Stimulated activated CD8-positive, alpha-beta memory T cell treated with anti-CD3 and anti-CD28 coated beads, Interleukin-15, amount 100 ng/mL, for 1 hour (primary cell): ENCODE data around the gene SLC9A5.

Experiments
- DNase-seq: peaks from one replicate; pipeline ENCODE4 v3.0.0-alpha.2; 2020; ENCODE audit warnings: low read depth

Gene SLC9A5

DNA sequence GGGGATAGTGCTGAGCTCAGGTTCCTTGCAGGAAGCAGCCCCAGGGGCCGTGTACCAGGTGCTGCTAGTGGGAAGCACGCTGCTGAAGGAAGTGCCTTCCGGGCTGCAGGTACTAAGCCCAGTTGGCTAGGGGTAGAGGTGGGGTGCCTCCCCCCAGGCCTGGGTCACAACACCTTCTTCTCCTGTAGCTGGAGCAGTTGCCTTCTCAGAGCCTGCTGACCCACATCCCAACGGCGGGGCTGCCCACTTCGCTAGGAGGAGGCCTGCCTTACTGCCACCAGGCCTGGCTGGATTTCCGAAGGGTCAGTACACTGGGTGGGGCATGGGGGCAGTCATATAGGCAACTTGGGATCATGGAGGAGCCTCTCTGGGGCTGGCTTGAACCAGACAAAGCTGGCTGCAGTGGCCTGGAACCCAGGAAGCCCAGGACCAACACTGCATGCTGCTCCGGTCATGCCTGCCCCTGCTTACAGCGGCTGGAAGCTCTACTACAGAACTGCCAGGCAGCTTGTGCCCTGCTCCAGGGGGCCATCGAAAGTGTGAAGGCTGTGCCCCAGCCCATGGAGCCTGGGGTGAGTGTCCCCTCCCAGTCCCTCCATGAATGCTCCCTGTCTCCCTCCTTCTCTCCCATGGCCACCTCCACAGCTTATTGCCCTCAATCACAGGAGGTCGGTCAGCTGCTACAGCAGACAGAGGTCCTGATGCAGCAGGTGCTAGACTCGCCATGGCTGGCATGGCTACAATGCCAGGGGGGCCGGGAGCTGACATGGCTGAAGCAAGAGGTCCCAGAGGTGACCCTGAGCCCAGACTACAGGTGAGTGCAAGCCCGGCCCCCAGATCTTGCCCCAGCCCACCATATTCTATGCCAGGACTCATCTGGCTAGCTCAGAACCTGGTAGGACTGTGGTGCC is 33.0 kb downstream of the SLC9A5 start:
- DNase-seq: no peak

DNA sequence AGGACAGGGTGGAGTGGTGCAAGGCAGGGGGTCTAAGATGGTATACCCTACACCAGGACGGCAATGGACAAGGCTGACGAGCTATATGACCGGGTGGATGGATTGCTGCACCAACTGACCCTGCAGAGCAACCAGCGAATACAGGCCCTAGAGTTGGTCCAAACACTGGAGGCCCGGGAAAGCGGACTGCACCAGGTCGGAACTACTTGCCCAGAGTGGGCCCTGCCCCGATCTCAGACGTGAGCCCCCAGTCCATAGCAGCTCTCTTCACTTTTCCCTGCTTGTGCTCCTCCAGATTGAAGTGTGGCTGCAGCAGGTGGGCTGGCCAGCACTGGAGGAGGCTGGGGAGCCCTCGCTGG is 33.6 kb downstream of the SLC9A5 start:
- no peak for DNase-seq

DNA sequence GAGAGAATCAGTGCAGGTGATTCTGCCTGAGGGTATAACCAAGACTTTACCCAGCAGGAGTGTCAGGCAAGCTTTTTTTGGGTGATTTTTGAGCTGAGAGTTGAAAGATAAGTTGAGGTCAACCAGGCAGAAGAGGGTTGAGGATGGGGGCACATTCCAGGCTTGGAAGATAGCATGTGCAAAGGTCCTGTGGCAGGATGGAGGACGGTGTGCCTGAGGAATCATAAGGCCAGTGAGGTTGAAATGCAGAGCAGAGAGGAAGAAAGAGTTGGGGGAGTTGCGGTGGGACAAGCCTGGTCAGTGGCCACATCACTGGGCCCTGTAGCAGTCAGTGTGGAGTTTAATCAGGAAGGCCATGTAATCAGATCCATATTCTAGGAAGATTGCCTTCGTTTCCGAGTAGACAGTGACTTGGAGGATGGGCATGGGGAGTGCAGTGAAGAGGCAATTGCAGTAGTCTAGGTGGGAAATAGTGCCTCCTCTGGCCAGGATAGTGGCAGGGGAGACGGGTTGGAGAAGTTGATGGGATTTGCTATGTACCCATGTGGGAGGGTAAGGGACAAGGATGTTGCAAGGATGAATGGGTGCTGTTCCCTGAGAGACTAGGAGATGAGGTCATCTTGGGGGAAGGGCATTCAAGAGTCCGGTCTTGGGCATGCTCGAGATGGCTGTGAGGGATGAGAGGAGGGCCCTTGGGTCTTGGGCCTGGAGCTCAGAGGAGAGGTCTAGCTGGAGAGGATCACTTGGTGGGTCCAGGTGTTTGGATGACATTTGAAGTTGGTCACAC is 34.5 kb downstream of the SLC9A5 start:
- no peak for DNase-seq

DNA sequence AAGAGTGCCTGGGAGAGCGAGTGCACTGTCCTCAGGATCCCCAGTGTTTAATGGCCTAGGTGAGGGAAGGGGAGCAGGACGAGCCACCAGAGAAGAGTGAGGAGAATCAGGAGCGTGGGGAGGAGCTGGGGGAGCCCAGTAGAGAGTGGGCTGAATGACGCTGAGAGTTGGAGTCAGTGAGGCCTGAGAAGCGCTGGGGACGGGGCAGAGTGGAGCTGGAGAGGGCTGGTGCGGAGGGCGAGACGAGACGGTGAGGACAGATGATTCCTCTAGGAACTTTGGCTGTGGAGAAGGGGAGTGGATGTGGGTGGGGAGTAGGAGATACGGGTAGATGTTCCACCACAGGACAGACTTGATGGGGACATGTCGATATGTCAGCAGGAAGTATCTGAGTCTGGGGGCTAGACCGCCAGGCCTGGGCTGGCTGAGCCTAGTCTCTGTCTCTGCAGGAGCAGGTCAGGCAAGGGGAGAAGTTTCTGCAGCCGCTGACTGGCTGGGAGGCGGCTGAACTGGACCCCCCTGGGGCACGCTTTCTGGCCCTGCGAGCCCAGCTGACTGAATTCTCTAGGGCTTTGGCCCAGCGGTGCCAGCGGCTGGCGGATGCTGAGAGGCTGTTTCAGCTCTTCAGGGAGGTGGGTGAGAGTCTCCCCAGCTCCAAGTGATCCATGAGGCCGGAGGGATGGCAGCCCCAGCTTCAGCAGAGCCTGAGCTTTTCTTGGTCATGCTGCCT is 35.2 kb downstream of the SLC9A5 start:
- DNase-seq: no peak

DNA sequence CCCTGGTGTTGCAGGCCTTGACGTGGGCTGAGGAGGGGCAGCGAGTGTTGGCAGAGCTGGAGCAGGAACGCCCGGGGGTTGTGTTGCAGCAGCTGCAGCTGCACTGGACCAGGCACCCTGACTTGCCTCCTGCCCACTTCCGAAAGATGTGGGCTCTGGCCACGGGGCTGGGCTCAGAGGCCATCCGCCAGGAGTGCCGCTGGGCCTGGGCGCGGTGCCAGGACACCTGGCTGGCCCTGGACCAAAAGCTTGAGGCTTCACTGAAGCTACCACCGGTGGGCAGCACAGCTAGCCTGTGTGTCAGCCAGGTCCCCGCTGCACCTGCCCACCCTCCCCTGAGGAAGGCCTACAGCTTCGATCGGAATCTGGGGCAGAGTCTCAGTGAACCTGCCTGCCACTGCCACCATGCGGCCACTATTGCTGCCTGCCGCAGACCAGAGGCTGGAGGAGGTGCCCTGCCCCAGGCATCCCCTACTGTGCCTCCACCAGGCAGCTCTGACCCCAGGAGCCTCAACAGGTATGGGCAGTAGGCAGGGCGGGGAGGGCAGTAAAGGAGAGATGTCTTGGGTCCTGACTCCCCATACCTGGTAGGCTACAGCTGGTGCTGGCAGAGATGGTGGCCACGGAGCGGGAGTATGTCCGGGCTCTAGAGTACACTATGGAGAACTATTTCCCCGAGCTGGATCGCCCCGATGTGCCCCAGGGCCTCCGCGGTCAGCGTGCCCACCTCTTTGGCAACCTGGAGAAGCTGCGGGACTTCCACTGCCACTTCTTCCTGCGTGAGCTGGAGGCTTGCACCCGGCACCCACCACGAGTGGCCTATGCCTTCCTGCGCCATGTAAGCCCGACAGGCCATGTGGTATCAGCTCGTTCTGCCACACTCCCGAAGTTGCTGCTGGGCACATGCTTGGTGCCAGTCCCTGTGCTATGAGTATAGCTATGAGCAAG is 36.2 kb downstream of the SLC9A5 start:
- no peak for DNase-seq

DNA sequence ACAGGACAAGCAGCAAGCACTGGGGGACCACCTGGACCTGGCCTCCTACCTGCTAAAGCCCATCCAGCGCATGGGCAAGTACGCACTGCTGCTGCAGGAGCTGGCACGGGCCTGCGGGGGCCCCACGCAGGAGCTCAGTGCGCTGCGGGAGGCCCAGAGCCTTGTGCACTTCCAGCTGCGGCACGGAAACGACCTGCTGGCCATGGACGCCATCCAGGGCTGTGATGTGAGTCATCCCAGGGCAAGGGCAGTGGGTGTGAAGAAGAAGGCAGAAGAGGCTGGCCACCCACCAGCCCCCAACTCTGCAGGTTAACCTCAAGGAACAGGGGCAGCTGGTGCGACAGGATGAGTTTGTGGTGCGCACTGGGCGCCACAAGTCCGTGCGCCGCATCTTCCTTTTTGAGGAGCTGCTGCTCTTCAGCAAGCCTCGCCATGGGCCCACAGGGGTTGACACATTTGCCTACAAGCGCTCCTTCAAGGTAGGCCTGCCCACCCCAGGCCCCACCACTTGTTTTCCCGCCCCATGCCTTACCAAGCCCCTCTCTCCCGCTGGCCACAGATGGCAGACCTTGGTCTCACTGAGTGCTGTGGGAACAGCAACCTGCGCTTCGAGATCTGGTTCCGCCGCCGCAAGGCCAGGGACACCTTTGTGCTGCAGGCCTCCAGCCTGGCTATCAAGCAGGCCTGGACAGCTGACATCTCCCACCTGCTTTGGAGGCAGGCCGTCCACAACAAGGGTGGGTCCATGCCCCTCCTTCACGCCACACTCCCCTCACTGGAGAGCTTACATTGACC is 37.9 kb downstream of the SLC9A5 start:
- no peak for DNase-seq

DNA sequence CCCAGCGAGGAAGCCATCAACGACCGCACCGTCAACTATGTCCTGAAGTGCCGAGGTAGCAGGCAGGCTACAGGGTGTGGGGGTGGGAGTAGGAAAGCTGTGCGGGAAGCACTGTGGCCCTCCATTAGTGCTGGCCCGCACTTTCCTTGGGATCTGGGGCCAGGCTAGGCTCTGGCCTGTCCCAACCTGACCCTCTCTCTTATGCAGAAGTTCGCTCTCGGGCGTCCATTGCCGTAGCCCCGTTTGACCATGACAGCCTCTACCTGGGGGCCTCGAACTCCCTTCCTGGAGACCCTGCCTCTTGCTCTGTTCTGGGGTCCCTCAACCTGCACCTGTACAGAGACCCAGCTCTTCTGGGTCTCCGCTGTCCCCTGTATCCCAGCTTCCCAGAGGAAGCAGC is 39.2 kb downstream of the SLC9A5 start:
- no peak for DNase-seq

DNA sequence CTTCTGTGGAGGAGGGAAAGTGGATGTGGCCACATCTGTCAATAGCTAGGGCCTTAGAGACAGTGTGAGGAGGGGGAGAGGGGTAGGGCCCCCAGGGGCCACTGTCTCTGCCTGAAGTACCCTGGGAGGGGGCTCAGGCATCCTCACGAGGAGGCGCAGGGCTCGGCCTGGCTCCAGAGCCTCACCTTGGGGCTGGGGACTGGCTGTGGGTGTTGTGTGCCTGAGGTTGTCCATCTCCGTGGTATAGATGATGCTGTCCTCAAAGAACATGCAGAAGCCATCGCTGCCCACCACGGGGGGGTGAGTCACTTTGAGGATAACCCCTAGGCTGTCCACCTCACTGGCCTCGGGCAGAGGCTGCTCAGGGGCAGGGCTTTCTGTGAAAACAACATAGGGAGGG is 42.7 kb downstream of the SLC9A5 start:
- no peak for DNase-seq

DNA sequence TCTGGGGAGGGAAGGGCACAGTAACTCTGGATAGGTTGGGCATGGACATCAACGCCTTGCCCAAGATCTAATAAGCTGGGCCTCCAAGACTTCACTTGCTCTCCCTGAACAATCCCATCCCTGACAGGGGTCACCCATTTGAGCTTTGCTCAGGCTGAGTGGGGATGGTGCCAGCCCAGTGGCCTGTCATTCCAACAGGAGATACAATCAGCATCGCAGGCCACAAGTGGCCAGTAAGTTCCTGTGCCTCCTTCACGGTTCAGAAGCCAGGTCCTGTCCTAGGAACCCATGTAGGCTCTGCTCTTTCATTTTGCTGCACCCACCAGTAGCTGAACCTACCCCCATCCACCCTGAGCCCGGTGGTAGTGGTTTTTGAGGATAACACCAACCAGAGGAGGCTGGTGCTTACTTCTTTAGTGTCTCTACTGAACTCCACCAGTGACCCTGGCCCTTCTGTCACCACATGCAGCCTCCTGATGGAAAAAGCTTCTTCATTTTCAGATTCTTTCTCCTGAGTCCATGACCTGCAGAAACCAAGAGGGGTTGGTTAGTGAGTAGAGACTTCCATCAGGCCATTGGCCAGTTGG is 45.5 kb downstream of the SLC9A5 start:
- DNase-seq: no peak

DNA sequence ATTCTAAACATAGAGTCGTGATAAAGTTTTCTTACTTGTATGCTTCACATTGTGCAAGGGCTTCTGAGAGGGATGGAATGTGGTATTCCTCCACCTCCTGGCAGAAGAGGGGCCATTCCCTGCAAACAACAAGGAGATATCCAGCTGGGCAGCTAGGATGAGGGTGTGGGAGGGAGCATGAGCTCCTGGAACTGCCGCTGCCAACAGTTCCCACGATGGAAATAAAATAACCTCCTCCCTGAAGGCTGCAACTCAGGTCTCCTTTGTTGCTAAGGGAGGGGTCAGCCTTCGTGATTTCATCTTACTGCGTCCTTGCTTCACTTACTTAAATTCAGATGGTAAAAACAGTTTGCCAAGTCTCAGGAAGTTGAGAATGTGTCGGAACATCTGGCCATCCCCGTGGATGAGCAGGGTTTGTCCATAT is 46.2 kb downstream of the SLC9A5 start:
- DNase-seq: no peak

DNA sequence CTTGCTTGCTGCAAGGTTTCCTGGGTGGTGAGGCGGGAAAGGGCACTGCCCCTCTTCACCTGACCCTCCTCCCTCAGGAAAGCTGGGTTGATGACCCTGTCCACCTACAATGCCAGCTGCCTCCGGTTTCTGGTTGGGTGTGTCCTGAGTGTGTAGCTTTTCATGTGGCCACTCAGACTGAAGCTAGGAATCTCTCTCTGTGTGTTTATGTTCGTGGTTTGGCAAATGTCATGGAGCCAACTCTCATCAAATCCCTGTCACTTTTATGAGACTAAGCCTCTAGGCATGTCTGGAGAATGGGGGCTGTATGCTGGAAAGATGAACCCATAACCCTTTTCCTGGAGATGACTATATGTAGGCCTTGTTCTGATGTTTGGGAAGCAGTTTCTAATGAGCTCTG is 47.6 kb downstream of the SLC9A5 start:
- DNase-seq: no peak

DNA sequence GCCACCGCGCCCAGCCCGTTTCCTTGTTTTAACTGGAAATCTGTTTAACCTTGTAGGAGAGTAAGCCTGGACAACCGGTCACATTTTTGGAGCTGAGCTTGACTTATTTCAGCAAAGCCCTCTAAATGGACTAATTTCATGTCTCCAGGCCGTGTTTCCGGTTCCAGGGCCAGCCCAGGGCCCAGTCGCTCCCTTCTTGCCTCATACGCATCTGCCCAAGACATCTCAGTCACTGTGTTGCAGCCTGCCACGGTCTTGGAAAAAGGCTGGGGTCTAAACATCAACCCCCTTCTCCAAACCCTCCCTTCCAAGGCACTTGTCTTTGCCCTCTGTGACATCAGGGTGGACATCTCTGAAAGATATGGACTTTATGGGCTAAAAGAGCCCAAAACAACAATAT is 49.5 kb downstream of the SLC9A5 start:
- DNase-seq: no peak

DNA sequence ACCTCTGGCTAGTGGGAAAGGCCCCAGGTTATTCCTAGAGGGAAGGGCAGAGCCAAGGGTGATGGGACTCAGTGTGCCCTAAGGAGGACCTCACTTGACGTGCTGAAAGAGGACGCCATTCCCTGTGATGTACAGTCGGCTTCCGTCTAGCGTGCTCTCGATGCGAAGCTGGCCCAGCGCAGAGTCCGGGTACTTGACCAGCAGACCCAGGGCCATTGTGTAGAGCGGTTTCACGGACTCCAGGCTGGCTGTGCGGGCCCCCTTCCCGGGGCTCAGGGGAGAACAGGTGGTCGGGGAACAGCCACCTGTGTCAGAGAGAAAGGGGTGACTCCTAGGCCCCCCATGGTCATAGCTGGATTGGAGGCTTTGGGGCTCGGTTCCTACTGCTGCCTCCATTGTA is 50.5 kb downstream of the SLC9A5 start:
- no peak for DNase-seq

DNA sequence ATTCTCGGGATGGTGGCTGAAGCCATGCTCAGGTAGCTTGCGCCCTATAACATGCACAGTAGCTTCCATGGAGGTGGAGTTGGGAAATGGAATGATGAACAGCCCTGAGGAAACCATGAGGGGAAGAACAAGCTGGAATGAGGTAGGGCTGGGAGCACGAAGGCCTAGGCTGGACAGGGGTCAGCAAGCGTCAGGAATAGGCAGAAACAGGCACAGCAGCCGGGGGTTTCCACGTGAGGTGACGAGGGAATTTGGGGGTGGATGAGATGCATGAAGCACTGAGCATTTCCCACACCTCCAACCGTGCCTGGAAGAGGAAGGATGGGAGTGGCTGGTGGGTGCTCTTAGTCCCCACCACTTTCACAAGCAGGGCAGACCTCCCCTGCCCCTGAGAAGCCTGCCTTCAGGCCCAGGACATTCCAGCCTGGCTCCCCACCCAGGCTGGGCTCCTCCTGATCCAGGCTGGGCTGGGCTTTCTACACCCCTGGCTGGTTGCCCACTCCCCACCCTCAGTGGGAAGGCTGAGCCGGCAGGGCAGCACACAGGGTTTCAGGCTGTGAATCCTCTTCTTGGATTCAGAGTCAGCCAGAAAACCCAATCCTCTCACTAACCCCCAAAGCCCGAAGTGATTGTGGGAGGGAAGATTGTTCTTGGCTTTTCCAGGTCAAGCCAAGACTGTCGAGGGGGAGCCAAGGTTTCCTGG is 52.5 kb downstream of the SLC9A5 start:
- no peak for DNase-seq

DNA sequence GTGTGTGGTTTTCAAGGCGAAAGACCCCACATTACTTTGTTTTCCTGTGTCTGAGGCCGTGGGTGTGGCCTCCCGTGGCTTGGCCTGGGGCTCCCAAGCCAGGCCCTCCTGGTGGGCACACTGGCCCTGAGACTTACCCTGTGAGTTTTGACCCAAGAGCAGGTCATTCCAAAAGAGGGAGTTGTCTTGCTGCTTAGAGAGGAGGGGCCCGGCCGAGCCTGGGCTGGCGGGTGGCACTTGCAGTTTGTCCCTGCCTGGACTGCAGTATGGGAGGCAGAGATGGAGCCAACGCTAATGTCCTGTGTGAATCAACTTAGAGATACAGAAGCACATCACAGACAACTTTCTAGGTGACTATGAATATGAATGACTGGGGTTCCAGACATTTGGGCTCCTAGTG is 53.3 kb downstream of the SLC9A5 start:
- DNase-seq: no peak

DNA sequence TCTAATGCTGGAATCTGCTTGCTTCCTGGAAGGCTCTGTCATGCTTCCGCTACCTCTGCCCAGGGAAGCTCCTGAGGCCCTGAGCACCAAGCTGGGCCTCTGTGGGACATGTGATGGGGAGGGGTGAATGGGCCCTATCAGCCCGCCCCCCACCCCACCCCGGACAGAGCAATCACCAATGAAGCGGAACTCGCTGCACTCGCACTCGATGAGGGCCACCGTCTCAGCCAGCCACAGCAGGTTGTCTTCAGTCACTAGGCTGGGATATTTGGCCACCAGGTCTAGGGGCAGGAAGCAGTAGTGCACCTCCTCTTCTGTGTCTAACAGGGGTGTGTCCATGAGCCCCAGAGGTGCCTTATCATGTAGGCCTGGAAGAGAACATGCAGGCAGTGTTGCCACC is 54.2 kb downstream of the SLC9A5 start:
- DNase-seq: no peak

DNA sequence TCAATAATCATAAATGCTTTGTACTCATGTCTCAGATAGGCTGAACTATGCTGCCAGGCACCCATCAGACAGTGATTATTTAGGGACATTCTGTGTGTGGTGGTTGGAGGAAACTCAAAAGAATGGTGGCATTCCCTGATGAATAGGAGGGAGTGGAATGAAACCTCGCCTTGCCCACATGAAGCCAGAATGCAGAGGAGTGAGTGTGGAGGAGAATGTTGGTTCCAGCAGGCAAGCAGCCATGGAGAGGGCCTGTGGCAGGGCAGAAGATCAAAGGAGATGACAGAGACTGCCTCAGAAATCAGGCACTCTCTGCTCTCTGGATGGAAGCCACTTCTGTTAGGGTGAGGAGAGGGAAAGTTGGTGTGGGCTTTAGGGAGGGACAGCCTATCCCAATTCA is 55.2 kb downstream of the SLC9A5 start:
- no peak for DNase-seq

DNA sequence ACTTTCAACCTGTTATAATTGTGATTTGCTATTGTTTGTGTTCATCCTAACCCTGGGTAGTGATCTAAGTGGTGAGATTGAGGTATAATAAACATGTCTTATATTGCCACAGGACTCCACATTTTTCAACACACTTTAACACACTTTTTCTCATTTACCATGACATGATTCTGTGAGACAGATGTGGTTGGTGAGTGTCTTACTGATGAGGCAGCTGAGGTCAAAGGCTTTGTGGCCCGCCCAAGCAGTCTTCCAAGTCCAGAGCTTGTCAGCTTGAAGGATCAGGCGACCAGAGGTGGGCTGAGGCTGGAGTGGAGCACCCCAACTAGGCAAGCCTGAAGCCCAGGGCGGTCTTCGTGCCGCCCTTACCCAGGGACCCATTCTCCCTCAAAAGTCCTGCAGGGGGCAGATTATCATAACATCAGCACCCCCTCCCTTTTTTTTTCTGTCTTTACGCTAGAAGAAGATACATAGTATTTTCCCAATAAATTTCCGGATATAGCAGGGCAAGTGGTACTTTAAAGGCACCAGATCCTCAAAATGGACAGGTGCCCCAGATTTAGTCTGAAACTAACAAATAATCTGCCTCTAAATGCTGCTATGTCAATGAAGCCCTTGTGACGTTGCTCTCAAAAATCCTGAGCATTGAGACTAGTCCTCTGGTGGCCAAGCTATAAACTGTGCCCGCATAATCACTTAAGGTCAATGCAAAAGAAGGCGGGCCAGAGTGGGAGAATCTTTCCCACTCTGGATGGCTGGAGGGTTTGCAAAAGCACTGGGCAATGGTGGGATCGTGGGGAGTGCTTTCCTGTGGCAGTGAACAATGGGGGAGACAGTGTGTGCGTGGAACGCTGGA is 56.7 kb downstream of the SLC9A5 start:
- no peak for DNase-seq

DNA sequence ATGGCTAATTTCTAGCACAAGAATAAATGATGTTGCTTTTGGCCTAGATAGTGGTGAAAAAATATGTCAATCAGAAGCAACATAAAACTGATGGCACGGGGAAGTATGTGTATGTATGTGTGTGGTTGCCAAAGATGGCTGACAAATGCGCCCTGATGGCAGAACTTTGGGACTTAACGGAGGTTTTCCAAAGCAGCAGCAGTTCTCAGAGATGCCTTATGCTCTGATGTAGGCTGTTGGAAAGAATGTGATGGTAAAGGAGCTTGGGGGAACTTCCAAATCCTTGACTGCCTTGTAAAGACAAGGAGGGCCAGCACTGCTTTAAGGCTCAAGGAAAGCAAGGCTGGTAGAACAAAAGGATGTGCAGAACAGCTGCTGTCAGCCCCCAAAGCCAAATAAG is 61.8 kb downstream of the SLC9A5 start:
- no peak for DNase-seq
